GM18868 (cell line): ENCODE results near the gene MAU2.
"Not testable (repeated sequence)": the region's sequence is repeated elsewhere in the genome, so short reads cannot be mapped to it uniquely, and the experiment has no call there.

Experiments used
- ATAC-seq: cut with Tn5 transposase; IDR thresholded peaks from one replicate; pipeline ENCODE4 v1.9.1; 2021; ENCODE audit warnings: mild to moderate bottlenecking, moderate library complexity; ENCODE audit not compliant: unreplicated experiment

MAU2 gene

DNA sequence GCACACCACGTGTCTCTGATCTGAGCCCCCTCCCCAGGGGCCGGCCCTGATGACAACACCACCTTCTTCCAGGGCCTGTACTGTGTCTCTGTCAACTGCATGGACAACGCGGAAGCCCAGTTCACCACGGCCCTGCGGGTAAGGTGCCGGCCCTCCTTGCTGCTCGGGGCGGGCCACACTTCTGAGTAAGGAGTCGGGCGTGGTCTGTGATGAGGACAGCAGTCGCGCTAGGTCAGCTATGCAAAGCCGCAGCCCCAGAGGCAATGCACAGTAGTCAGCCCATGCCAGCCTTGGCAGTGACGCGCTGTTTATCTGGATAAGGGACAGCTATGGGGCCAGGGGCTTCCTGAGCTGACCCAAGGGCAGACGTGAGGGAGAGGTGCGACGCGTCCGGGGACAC, 24.6 kb downstream of the MAU2 start:
- ATAC-seq, result no peak

DNA sequence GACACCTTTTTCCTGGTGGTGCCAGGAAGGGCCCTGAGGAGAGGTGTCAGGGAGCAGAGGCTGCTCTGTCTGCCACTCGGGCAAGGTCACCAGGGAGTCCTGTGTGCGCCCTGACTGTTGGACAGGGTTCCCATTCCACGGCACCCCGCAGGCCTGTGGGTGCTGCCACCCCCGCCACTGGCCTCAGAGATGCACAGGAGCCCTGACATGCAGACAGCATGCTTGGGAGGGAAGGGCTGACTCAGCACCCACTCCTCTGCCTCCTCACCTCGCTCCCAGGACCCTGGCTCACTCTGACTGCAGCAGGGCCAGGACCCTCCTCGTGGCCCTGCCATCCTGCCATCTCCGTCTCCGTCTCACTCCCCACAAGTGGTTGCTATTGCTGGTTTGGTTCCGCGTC, 25.3 kb downstream of the MAU2 start:
- ATAC-seq, result no peak

DNA sequence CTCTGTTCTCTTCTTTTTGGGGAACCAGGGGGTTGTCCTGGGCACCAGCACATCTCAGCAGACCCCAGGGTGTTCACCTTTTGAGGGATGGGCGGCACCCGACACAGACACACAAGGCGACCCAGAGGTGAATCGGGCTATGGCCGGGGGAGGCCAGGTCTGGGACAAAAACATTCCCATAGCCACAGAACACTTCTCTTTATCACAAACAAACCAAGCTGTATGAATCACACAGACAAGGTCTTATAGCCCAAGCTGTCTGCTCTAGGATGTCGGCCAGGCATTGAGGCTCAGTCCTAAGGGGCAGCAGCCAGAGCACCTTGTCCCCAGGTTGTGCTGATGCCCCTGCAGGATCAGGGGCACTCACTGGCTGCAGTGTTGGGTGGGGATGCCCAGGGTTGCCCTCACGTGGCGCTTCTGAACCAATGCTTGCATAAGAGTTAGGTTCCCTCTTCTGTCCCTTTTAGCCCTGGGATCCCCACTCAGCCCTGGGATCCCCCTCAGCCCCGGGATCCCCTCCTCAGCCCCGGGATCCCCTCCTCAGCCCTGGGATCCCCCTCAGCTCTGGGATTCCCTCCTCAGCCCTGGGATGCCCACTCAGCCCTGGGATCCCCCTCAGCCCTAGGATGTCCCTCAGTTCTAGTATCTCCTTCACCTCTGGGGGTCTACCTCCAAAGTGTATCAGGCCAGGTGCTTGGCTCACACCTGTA, 26.9 kb downstream of the MAU2 start:
- ATAC-seq, result no peak

GRCh38 chr19:19348266-19348665, 27.6 kb downstream of the MAU2 start:
- no peak for ATAC-seq

- no peak for ATAC-seq
These were observed 28.7 kb downstream of the MAU2 start for GRCh38 chr19:19349365-19349764.

GRCh38 chr19:19350756-19351155, 30.1 kb downstream of the MAU2 start:
- not testable (repeated sequence) for ATAC-seq

- no peak for ATAC-seq
These were observed 32.2 kb downstream of the MAU2 start for GRCh38 chr19:19352823-19353222.

DNA sequence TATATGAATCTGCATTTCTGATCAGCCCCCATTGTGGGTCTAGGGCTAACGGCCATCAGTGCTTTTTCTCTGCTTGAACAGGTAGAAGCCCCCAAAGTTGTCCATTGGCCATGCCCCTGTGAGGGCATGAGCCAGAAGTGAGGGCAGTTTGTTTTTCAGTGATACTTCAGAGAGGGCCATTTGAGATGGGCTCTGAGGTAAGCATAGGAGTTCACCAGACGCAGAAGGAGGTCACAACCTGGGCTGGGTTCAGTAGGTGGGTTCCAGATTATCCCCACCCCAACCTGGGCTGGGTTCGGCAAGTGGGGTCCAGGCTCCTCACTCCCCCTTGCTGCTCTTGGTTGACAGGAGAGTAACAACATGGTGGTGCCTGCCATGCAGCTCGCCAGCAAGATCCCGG, 33.4 kb downstream of the MAU2 start:
- ATAC-seq, result no peak

DNA sequence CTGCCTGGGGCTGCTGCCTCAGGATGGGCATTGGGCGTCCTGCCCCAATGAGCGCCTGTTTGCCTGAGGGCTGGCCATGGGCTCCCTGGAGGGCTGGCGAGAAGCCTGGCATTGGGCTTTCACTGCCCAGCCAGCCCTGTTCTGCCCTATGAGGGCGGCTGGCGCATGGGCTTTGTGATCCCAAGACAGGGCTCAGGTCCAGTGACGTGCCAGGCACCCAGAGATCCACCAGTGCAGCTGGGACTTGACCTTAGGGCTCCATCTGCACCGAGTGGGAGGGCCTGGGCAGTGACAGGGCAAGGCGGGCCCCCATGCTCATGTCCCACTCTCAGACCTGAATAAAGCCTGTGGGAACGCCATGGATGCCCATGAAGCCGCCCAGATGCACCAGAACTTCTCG, 34.3 kb downstream of the MAU2 start:
- no peak for ATAC-seq

GRCh38 chr19:19355606-19356139, 35.0 kb downstream of the MAU2 start:
- ATAC-seq, result no peak

DNA sequence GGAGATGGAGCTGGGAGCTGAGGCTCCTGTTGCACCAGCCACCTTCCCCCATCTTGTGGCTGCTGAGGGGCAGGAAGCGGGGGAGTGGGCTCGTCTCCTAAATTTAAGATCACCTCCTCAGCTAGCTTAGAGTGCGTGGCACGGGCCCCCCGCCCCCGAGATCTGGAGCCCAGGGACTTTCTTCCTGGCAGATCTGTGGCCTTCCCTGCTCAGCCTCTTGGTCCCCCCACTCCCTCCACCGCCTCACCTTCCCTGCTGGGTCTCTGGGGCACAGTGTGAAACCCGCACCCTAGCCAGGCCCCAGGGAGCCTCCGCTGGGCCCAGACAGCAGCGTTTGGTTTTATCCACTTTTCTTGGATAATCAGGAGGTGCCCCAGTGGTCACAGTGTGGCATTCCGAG, 35.9 kb downstream of the MAU2 start:
- ATAC-seq, result no peak

DNA sequence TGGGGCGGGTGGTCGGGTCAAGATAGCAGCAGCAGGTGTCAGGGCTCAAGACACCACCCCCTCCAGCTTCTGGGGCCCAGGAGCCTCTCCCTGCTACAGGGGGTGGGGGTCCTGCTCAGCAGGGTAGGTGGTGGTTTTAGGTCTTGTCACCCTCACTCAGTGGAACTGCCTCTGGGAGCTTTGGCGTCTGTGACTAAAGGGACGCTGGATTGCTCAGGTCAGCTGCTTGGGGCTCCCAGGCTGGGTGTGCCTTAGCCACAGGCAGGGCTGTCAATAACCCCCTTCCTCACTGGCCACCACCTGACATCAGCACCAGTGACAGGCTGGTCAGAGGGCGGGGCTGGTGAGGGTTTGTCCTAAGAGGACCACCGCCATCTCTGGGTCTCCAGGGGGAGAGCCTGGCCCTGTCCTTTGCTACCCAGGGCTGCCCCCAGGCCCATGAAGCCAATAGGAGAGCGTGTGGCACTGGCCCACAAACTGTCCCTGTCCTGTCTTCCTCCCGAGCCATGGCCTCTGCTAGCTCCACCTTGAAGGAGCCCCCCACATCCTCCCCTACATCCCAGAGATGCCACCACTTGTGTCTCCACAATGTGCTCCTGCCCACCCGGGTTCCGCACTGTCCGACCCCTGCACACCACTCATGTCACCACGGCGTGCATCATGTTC, 36.4 kb downstream of the MAU2 start:
- no peak for ATAC-seq

GRCh38 chr19:19361075-19361594, 40.5 kb downstream of the MAU2 start:
- ATAC-seq, result peak; percentile 72

DNA sequence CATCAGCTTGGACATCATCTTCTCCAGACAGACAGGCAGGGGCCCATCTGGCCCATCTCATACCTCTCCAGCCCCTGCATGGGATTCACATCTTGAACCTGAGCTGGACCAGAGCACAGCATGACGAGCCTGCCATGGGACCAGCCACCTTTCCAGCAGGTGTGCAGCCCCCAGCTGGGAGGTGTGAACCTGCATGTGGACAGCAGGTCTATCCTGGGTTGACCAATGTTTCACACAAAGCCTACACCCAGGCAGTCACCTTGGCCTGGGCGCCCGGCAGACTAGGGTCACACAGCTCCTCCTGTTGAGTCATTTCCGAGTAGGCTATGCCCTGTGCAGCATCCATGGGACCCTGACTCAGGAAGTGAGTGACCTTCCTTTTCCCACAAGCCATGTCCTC, 41.4 kb downstream of the MAU2 start:
- no peak for ATAC-seq

DNA sequence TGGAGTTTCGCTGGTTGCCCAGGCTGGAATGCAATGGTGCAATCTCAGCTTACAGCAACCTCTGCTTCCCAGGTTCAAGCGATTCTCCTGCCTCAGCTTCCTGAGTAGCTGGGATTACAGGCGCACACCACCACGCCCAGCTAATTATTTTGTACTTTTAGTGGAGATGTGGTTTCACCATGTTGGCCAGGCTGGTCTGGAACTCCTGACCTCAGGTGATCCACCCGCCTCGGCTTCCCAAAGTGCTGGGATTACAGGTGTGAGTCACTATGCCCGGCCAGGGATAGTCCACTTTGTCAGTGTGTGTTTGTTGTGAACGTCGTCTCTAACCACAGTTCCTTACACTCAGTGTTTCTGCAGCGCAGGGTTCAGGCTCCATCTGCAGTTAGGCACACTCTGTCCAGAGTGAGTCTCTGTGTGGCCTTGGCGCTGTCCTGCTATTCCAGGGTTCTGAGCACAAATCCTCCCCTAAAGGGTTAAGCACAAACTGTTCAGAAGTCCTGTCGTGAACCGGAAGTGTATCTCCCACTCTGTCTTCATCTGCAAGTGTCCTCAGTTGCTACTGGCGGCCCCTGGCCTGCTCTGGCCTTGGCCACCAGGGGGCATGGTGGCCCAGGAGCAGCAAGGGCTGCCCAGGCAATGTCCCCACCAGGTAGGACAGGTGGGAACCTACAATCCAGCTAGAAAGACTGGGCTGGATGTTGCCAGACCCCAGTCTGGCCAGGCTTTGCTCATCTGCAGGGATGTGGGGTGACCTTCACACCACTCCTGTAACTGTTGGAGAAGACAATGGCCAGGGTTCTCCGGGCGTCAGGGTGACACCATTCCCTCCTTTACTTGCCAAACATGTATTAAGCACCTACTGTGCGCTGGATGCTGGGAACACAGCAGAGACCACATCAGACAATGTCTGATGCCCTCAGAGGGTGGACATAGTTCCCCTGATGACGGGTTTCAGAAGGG, 46.1 kb downstream of the MAU2 start:
- ATAC-seq, result peak; percentile 78

- no peak for ATAC-seq
These were observed 47.5 kb downstream of the MAU2 start for GRCh38 chr19:19368087-19368486.

- ATAC-seq, result no peak
These were observed 50.4 kb downstream of the MAU2 start for GRCh38 chr19:19371059-19371458.

DNA sequence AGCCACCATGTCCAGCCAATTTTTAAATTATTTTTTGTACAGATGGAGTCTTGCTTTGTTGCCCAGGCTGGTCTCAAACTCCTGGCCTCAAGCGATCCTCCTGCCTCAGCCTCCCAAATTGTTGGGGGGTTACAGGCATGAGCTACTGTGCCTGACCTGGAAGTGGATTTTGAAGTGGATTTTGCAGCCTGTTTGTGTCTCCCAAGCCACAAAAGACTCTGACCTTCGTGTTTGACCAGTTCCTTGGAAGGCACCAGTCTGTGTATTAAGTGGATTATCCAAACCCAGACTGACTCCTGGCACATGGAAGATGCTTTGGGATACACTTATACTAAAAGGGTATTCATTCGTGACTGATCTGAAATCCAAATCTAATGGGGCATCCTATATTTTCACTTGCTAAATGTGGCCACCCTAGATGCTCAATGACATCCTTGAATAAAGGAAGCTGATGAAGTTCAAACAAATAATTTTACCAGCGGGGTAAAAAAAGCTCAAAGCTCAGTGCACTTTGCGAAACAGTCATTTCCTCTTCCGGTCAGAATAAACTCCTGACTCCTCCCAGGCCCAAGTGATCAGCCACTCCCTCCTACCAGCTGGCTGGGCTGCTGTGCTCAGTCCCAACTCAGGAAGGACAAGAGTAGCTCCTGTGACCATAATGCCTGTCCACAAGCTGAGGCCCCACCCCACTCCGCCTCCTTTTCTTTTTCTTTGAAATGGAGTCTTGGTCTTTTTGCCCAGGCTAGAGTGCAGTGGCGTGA, 52.2 kb downstream of the MAU2 start:
- peak; percentile 78 for ATAC-seq

GRCh38 chr19:19379527-19379926, 58.9 kb downstream of the MAU2 start:
- no peak for ATAC-seq

DNA sequence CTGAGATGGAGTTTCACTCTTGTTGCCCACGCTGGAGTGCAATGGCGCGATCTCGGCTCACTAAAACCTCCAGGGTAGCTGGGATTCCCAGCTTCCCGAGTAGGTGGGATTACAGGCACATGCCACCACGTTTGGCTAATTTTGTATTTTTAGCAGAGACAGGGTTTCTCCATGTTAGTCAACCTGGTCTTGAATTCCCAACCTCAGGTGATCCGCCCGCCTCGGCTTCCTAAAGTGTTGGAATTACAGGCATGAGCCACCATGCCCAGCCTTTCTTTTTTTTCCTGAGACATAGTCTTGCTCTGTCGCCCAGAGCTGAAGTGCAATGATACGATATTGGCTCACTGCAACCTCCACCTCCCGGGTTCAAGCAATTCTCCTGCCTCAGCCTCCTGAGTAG, 59.7 kb downstream of the MAU2 start:
- ATAC-seq, result not testable (repeated sequence)
